PC-3 (cell line): ENCODE data around the gene ADGRF5.

ENCODE experiments used
- EZH2phosphoT487 ChIP-seq: fragments of 300-600 bp; sonication (generic); IDR thresholded peaks from 2 replicates; pipeline ENCODE4 v1.6.1; 2018; ENCODE audit warnings: mild to moderate bottlenecking, antibody characterized with exemption, low read length, borderline replicate concordance
- TF ChIP-seq, protein P1 (sequence below): fragments of 300-600 bp; sonication (generic); conservative IDR thresholded peaks from 2 replicates; pipeline ENCODE4 v1.5.1; 2017; ENCODE audit warnings: antibody characterized with exemption, low read depth, mild to moderate bottlenecking, low read length

DNA sequence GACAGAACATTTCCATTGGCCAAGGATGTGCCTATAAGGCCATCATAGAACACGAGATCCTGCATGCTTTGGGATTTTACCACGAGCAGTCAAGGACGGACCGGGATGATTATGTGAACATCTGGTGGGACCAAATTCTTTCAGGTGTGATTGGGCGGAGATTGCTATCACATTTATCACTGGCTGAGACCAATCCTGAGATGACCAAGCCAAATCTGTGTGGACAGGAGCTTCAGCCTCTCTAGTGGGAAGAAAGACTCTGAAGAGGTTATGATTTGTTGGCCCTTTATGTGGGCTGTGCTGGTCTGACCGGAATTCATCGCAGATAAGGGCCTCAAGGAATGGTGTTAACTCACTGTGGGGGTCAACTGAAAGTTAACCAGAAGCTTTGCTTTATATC, 102.2 kb downstream of the ADGRF5 start:
- TF ChIP-seq, protein P1, sequence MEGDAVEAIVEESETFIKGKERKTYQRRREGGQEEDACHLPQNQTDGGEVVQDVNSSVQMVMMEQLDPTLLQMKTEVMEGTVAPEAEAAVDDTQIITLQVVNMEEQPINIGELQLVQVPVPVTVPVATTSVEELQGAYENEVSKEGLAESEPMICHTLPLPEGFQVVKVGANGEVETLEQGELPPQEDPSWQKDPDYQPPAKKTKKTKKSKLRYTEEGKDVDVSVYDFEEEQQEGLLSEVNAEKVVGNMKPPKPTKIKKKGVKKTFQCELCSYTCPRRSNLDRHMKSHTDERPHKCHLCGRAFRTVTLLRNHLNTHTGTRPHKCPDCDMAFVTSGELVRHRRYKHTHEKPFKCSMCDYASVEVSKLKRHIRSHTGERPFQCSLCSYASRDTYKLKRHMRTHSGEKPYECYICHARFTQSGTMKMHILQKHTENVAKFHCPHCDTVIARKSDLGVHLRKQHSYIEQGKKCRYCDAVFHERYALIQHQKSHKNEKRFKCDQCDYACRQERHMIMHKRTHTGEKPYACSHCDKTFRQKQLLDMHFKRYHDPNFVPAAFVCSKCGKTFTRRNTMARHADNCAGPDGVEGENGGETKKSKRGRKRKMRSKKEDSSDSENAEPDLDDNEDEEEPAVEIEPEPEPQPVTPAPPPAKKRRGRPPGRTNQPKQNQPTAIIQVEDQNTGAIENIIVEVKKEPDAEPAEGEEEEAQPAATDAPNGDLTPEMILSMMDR: no peak
- no peak for TF ChIP-seq EZH2phosphoT487
